C1 segment of cervical spinal cord (tissue), 14 donors: ENCODE measurements around the gene GTF3C1.
A peak's percentile ranks its signal among the peaks of the same experiment; 100 is the strongest.

ENCODE experiments used
- DNase-seq, 14 donors: peaks; one replicate each; lab custom pipeline; 2025; lab: John Stamatoyannopoulos, UW

The GTF3C1 gene

GRCh38 chr16:27428026-27428785 is 121.5 kb downstream of the GTF3C1 start:
- DNase-seq = no peak

DNA sequence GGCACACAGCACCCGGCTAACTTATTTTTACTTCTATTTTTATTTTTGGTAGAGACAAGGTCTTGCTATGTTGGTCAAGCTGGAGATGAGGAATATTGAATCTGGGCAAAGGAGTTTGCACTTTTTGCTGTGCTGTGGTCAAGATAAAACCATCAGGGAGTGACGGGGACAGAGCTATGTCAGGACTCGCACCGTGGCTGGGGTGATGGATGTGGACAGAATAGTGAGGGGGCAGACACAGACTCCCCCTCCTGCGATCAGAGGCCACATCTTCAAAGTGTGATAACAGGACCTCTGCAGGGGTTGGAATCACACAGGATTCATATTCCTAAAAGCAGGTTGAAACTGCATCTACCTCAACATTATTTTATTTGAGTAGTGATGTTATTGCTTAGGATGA is 122.2 kb downstream of the GTF3C1 start:
- no peak for DNase-seq

DNA sequence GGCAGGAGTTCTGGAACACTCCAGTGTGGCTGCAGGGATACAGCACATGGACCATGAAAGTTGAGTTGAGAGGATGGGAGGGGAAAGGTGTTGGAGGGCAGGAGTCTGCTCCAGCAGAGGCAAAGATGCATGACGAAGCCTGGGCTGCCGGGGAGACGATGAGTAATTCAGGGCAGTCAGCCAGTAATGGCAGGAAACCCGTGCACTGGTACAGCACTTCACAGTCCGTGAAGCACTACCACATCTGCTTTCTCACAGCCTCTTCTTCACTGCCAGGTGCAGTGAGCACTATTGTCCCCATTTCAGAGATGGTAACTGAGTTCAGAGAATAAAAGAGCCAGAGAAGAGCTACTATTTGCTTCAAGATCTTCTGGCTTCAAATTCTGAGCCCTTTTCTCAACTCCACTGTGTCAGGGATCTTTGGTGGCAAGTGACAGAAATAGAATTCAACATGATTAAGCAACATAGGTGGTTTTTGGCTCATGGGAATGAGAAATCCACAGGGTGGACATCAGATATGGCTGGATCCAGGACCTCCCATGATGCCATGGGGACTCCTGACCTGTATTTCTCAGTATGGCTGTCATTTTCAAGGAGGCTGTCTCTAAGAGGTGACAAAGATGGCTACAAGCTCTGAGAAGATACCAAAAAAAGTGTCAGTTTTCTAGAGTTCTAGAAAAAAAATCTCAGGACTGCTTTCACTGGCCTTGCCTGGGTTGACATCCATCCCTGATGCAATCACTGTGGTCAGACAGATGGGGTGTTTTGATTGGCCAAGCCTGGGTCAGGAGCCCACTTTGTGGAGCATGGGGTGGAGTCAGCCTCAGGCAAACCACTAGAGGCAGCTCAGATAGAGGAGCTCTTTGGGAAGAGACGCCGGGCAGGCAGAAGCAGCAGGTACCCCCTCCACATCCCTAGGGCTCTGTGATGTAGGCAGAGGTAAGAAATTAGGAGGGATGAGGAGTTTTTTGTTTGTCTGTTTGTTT is 123.0 kb downstream of the GTF3C1 start:
- peak in 2 of 14 donors; percentile 13 to 20 for DNase-seq

GRCh38 chr16:27425961-27426360 is 123.8 kb downstream of the GTF3C1 start:
- DNase-seq = no peak

DNA sequence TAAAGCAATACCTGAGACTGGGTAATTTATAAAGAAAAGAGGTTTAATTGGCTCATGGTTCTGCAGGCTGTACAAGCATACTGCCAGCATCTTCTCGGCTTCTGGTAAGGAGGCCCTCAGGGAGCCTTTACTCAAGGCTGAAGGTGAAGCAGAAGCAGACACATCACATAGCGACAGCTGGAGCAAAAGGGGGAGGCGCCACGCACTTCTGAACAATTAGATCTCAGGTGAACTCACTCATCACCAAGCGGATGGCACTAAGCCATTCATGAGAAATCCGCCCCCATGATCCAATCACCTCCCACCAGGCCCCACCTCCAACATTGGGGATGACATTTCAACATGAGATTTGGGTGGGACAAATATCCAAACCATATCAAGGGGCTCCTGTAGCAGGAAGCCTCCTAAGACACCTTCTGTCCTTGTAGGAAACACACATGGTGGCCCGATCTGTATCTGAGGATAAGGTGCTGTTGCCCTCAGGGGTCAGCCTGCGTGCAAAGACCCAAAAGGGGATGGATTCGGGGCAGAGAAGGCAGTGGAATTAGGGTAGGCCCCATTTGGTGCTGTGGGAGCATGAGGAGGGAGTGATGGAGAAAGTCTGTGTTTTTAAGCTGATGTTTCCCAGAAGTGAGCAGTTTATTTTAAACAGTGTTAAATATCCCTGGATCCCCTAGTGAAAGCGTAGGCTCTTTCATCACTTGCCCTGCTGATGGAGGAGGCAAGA is 124.8 kb downstream of the GTF3C1 start:
- DNase-seq = no peak

DNA sequence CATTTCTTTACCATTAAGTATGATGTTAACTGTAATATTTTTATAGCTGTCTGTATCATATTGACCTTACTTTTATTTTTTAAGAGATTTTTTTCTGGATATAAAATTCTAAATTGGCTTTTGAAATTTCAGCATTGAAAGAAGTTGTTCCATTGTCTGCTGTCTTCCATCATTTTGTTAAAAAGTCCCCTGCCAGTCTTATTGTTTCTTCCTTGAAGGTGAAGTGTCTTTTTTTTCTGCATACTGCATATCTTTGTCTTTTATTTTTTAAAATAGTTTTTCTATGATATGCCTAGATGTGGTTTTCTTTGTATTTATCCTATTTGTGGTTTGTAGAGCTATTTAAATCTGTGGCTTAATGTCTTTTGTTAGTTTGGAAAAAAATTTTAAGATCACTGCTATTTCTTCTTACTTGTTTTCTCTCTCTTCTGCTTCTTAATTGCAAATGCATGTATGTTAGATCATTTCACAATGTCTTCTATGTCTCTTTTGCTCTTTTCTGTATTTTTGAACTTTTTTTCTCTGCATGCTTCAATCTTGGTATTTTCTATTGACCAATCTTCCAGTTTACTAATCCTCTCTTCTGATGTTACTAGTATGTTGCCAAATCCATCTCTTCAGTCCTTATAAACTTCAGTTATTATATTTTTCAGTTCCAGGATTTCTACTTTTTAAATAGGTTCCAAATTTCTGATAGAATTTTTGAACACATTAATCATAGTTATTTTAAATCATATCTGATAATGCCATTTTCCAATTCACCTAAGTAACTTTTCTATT is 127.6 kb downstream of the GTF3C1 start:
- no peak for DNase-seq

GRCh38 chr16:27417047-27417671 is 132.6 kb downstream of the GTF3C1 start:
- DNase-seq = no peak

- DNase-seq = no peak
These were observed 134.8 kb downstream of the GTF3C1 start for GRCh38 chr16:27414788-27415431.

GRCh38 chr16:27413956-27414355 is 135.8 kb downstream of the GTF3C1 start:
- no peak for DNase-seq

DNA sequence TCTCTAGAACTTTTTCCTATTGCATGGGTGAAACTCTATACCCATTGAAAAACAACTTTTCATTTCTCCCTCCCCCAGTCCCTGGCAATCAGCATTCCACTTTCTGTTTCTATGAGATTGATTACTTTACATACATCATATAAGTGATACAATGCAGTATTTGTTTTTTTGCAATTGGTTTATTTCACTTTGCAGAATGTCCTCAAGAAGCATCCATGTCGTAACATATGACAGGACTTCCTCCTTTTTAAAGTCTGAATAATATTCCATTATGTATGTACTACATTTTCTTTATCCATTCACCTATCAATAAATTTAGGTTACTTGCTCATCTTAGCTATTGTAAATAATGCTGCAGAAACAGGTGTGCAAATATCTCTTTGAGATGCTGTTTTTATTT is 139.0 kb downstream of the GTF3C1 start:
- no peak for DNase-seq
